Measurements from ENCODE around the gene GCN1.

The GCN1 gene

DNA sequence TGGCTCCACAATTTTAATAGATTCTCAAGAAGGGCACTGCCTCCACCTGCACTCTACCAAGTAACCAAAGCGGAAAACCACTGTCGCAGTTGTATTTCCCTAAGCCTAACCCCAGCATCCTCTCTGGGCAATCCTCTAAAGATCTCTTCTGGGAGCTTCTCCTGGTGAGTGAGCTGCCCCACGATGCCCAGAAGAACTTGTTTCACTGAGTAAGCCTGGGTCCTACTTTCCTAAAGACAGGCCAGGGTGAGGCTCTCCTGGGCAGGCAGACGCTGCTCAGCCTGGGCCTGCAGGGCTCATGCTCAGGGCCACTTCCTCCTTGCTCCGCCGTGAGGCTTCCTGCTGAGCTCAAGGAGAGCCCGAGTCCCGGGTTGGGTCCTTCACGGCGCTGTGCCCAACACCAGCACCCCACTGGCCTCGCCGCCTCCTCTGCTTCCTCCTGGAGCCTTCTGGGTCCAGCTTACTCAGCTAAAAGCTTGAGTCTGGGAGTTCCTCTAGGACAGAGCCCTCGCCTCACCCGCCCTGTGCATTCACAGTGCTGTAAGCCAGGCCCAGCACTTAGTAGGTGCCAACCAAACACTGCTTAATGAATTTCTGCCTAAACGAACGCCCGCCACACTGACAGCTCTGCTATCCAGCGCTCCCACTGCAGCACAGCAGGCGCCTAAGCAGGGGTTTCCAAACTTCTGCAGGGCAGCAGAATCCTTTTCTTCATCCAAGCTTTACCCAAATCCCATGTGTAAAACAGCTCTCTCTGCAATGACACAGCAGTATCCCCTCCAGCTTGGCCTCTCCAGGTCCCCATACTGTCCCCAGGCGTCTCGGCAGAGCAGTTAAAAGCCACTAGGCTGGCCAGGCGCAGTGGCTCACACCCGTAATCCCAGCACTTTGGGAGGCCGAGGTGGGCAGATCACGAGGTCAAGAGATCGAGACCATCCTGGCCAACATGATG lies 83.7 kb downstream of the GCN1 start:
- DNase-seq = no peak

DNA sequence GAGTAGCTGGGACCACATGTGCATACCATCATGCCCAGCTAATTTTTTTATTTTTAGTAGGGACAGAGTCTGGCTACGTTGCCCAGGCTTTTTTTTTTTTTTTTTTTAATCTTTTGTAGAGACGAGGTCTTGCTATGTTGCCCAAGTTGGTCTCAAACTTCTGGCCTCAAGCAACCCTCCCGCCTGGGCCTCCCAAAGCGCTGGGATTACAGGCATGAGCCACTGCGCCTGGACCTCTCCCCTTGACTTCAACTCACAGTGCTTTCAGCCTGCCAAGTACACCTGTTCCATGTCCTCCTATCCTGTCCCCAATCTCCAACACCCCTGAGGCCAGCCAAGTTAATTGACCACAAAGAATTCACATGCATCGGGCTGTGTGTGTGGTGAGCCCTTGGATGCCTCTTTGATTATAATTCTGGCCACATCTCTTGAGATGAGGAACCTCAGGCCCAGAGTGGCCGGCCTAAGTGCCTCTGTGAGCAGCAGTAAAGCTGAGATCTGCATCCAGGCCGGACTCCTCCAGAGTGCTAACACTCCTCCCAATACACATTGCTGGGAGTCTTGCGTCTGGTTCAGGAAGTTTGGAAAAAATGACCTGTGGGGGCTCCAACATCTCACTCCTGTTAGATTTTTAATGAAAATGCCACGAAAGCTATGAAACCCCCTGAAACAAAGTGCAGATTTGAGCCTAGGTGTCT lies 84.8 kb downstream of the GCN1 start:
- no peak for DNase-seq

DNA sequence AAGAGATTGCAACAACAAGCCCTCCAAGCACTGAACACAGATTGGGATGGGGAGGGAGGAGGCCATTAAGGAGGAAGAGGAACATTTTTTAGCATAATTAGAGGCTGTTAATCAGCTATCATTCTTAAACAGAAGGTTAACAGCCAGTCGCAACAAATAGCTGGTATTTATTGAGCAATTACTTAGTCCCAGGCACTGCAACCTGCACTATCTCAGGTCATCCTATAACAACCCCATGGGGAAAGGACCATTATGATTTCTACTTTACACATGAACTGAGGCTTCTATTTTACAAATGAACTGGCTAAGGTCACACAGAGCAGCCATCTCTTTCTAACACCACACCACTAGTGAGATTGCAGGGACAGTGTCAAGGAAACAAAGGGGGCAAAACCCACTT lies 88.4 kb downstream of the GCN1 start:
- no peak for DNase-seq

DNA sequence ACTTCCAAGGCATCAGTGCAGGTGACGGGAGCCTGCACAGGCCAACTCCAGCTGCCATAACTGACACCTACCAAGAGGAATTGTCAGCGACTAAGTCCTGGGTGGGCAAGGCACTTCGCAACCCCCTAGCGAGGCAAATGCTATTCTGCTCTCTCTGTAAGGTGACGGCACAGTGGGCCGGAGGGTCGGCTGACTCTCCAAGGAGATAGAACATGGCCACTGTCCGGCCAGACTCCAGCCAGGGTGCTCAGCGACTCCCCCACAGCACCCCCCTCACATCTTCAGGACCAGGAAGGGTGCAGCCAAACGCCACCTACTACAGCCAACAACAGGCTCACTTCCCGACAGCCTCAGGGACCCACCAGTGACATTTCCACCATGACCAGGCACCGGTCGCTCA lies 91.1 kb downstream of the GCN1 start:
- DNase-seq = no peak

DNA sequence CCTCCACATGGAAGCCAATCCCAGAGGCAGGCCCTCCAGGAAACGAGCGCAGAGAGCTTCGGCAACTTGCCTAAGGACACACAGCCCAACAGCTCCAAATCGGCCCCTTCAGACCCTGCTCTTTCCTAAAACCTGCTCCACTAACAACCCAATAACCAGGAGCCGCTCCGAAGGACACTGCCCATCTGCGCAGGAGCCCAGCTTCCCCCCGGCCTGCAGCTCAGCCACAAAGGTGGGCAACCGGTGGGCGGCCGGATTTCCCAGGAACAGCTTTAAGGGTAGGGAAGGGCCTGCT lies 91.5 kb downstream of the GCN1 start:
- no peak for DNase-seq

DNA sequence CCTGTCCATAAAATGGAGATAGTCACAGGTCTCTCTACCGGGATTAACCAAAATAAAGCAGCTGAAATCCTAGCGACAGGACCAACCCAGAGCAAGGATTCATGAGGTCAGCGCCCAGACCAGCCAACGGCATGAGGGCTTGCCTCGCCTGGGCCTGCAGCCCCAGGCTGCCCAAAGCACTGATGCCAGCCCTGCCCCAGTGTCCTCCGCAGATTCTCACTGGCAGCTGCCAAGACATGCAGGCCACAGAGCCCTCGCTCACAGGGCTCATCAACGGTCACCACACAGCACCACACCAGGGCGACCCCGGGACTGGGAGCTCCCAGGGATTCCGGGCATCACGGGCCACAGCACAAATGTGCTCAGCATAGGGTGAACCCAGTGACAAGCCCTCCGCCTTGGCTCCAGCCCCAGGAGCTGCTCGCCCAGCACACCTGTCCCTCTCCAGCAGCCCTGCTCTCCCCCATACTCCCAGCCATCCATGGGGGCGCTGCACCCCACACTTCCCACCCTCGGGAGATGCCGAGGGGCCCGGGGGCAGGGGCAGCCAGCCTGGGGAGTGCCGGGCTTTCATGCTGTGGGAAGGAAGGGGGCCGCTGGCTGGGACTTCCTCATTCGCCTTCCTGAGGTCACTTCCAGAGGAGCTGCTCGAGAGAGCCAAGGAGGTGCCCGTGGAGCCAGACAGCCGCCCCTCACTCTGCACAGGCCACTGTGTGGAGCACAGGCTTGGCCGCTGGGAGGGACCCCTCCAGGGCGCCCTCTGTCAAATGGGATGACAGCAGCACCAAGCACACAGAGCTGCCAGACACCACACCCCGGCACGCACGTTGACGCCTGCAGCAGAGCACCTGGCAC lies 92.1 kb downstream of the GCN1 start:
- DNase-seq = no peak

DNA sequence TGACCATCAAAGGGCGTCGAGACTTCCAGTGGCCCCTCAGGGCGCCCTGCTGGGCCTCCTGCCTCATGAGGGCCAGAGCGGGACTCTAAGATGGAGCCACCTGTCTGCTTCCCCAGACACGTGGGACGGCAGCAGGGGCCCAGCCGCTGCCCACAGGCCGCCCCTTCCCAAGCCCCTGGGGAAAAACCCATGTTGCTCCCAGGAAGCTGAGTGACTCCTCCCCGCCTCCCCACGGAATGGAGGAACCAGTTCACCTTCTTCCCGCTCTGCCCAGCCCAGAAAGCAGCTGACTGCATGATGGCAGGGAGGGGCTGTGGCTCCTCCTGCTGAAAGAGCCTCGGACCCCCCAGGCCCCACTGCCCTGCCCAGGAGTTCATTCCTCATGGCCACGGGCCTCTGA lies 92.9 kb downstream of the GCN1 start:
- no peak for DNase-seq

DNA sequence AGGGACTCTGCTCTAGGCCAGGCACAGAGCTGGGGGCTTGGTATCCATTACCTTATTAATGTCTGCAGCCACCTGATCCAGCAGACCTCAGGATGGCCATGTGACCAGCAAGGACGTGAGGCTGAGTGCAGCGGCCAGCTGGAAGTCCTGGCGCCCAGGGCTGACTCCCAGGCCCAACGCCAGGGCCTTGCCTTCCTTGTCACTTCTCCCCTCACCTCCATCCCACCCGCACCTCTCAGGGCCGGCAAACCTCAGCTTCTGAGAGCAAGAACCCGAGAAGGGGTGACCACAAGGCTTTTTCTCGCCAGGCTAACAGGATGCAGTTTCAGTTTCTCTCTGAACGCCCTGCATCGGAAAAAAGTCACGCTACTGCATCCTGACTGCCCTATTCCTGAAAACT lies 93.3 kb downstream of the GCN1 start:
- DNase-seq = no peak

DNA sequence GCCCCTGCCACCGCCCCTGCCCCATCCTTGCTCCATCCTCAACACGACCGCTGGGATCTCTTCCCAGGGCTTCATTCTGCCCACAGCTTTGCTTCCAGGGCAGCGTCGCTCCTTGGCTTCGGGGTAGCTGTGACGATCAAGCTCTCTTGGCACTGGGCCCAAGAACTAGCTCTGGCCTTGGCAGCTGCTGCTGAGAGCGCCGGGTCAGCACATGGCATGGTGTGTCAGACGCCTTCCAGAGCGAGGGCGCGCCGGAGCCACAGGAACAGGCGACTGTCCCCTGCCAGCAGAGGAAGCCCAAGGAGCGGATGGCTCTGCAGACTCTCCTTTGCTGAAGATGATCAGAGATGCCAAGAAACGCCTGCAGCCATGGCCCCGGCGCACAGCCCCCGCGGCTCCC lies 93.9 kb downstream of the GCN1 start:
- DNase-seq = no peak

DNA sequence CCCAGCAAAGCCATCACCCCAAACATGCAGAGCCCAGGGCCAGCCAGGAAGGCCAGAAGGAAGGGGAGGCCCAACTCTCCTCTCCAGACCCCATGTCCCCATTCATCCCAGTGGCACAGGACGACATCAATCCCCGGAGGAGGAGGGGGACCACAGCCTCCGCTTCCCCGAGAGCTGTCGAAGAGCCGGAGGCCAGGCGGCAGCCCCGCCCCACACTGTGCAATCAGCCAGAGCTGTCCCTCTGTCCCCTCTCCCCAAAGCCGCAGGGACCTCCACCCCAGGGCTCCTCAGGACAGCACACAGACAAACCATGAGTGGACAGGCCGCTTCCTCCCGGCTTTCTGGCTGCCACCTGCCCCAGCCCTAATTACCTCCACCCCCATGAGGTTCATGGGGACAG lies 94.8 kb downstream of the GCN1 start:
- no peak for DNase-seq

DNA sequence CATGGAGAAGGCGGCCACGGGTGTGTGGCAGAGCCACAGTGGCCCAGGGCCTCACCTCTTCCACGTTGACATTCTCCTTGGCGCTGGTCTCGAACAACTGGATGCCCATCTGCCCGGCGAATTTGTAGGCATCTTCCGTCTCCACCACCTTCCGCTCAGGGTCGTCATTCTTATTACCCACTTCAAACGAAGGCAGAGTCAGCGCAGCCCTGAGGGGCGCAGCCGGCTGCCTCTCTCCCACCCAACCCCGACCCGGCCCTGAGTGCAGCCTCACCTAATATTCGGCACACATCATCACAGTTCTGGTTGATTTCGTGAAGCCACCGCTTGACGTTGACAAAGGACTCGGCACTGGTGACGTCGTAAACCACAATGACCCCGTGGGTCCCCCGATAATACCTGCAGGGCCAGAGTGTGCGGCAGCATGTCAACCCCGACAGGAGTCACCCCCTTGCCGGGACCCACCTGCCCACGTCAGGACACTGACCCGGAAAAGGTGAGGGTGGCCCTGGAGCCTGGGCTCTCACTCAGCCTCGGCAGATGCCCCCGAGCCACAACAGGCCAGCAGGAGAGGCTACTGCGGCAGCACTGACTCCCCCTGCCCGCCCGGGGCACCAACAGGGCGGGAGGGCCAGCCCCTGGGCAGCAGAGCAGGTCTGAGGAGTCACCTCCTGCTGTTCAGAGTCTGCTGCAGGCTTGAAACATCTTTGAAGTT lies 95.6 kb downstream of the GCN1 start:
- DNase-seq = no peak

DNA sequence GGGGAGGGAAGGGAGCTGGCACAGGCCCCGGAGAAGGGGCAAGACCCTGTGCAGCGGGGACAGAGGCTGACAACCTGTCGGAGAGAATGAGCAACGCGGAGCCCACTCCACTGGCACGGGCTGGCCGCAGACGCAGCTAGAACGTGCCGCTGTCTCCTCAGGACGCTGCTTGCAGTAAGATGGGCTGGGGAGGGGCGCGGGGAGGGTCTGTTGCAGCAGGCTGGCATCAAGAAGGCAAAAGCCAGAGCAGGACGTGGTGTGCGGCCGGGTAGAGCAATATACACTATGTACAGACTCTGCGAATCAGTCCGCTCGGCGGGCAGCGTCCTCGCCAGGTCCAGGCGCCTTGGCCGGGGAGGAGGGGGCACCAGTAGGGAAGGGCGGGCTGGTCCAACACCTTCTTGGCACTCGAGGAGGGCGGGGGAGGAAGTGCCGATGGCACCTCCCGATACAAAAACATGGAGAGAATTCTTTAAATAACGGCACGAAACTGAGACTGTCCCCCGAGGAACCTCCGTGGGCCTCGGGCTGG lies 97.8 kb downstream of the GCN1 start:
- no peak for DNase-seq

DNA sequence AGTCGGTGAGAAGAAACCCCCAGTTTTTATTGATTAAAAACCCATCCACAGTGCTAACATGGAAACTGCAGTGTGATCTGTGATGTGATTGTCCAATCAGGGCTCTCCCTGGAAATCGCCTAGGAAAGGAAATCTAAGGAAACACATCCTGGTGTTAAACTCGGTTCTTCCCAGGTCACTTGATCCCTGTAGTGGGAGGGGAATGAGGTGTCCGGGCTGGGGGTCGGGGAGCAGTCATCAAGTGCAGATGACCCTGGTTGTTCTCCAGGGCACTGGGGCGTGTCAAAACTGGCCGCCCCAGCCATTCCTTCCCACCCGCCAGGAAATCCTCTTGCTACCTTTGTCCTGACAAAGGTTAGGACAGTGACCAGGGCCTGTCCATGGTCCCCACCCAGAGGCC lies 98.8 kb downstream of the GCN1 start:
- no peak for DNase-seq

DNA sequence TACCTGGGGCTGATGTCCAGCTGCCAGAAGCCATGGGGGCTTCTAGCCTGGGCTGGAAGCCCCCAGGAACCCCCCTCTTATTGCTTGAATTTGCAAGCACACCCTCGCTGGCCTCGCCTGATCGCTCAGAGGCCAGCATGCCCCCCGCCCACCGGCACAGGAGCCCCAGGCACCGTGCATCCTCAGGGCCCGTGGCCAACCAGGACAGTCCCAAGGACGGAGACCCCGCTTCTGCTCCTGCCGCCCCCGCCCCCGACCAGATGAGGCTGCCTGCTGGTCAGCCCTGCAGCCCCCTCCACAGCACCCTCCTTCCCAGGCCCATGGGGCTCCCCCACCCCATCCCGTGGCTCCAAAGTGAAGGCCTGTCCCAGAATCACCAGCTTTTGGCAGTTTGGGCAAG lies 99.2 kb downstream of the GCN1 start:
- DNase-seq = no peak

DNA sequence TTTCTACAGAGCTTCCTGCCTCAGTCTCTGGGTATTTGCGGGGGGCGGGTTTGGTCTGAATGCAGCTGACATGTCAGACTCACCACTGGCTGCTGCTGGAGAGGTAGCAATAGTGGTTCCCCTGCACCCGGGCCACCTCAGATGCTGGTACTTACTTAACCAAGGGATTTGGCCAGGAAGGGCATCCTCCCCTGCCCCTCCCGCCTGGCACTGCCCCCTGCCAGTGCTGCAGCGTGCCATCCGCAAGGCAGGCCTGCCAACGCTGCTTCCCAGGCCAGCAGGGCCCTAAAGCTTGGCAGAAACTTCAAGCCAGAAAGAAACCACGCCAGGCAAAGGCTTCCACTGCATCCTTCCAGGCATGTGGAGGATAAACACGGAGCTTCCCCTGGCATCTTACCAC lies 100.0 kb downstream of the GCN1 start:
- no peak for DNase-seq

DNA sequence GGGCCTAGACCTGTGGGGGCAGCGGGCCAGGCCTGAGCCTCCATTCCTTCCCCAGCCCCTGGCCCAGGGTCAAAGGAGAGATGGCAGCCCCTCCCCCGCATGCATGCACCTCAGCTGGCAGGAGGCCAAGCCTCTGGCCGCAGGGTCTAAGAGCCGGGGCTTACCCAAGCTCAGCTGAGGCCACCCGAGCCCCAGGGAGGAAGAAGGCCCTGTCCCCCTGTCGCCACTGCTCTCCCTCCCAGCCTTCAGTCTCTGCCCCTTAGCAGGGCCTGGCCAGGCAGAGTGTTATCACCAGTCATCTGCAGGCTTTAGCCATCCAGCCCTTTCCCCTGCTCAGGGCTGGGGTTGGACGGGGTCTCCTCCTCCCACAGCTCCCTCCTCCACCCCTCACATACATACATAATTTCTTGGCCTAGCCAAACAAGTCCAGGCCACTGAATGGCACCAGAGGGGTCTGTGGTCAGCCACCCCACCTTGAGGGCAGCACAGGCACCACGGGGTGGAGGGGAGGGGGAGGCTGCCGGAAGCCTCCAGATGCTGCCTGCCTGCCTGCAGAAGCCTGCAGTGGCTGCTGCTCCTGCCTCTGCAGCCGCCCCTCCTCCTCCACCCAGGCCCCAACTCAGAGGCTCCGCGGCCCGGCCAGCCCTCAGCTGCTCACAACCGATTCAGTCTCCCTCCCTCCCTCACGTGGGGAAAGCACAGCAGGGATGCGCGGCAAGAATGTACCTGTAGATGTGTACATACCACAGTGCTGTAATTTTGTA lies 100.7 kb downstream of the GCN1 start:
- DNase-seq = no peak

DNA sequence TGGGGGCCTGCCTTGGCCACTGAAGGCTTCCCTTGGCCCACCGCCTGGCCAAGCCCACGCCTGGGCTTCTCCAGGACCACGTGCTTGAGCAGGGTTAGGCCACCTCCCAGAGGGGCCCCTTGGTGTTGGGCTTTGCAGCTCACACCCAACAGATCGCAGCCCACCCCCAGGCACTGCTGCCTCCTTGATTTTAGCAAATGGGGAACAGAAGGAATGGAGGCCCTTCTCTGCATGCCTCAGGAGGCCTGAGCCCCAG lies 101.3 kb downstream of the GCN1 start:
- DNase-seq = no peak

DNA sequence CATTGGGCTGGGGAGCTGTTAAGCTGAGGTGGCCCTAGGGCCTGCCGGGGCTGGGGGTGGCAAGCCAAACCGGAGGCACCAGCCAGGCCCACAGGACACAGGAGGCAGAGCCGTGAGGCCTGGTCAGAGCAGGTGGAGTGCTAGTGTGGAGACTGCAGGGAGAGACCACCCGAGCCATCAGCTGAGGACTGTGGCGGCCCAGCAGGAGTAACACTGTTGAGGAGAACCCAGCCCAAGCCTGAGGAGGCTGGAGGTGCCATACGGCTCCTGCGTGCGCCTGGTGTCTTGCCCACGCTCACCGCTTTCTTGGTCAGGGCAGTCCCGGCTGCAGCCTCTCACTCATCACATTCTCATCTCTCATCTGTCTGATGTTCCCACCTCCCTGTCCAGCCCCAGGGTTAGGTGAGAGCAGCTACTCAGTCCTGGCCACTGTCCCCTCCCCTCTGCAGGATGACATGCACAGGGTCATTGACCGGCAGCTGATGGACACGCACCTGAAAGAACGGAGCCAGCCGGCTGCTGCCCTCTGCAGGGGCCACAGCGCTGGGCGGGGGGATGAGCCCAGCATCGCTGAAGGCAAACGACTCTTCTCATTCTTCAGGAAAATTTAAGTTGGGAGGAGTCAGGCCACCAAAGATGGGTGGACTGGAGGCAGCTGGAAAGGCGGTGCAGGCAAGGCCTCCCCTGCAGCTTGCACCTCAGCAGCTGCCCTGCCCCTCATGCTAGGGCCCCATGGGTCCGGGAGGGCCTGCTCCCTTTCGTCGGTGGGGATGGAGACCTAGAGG lies 101.8 kb downstream of the GCN1 start:
- no peak for DNase-seq

DNA sequence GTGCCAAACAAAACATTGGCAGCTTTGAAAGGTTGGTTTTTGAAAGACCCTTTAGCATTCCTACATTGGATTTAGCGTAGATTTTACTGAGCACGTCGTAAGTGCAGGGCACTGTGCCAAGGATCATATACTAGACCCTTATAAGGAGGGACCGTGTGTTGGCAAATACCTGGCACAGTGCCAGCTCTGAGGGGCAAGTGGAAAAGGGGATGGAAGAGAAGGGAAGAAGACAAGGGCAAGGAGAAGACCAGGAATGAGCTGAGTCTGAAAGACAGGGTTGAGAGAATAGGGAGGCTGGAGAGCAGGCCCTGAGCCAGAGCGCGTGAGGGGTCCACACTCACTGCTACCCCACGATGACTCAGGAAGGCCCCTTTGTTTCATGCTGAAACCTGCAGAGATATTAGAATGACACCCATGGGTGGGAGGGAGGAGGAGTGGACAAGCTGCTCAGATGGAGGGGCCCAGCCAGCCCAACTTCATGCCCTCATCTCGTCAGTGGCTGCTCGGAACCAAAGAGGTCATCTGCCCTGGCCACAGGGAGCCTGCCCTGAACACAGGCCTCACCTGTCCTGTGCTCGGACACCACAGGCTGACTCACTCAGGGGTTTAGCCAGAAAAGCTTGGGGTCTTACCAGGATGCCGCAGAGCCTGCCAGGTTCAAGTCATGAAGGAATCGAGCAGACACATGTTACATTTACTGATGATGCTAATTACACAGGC lies 103.0 kb downstream of the GCN1 start:
- no peak for DNase-seq

DNA sequence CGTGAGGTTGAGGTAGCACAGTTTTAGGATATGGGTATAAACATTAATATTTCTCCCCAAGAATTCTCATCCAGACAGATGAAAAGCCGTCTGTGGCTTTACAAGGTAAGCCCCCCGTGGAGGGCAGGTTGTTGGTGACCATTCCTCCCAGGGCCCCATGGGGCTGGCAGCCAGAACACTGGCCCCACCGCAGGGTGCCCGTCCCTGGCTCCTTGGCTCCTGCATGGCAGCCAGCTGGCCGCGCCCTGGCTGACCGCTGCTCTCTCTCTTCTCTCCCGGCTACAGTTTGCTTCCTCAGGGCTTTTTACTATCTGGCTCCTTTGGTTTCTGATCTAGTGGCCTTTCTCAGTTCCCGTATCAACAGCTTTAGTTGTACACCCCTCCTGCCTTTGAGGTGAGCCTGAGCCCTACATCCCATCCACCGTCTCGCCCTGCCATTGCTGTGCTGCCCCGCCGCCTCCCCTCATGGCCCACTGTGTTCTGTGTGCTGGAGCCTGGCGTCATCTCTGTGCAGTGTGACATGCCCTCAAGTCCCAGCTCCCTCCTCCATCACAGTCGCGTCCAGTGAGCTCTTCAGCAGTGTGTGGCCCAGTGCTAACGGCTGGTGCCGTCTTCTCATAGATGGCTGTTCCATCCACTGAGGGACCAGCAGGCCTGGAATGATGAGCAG lies 103.8 kb downstream of the GCN1 start:
- DNase-seq = no peak
